Measurements from ENCODE around the gene TMEM131.

- TF ChIP-seq CTCF (IDR thresholded peaks at IDR 0.05): no peak
- no peak for TF ChIP-seq POLR2AphosphoS5 (IDR thresholded peaks at IDR 0.05)
- TF ChIP-seq POLR2A (IDR thresholded peaks at IDR 0.05): no peak
Measured at GRCh38 chr2:97718051-97718882, 277.5 kb downstream of the TMEM131 start.

Measured in upper lobe of left lung (tissue), 4 donors.